HepG2 (cell line): Measurements from ENCODE around the gene DHX57. TPM values are rescaled to one million over a fixed set of nuclear protein-coding genes. Genes with fewer than 3 reads are reported as not detected.

Source experiments
- CCDC6 ChIP-seq: sonication (generic); formaldehyde crosslinking; IDR thresholded peaks from 2 replicates; pipeline ENCODE4 v1.8.1; 2022; ENCODE audit warnings: mild to moderate bottlenecking, missing genetic modification reagents, moderate library complexity
- GATA4 ChIP-seq: sonication (generic); IDR thresholded peaks from 2 replicates; pipeline ENCODE4 v1.6.1; 2016; ENCODE audit warnings: antibody characterized with exemption, low read depth, borderline replicate concordance
- MAFF ChIP-seq: IDR thresholded peaks from 2 replicates; pipeline ENCODE4 v1.6.1; 2011; ENCODE audit warnings: low read depth, low read length, improper control_type of control experiment
- MEIS1 ChIP-seq: sonication (generic); formaldehyde crosslinking; IDR thresholded peaks from 2 replicates; pipeline ENCODE4 v1.9.0; 2021; ENCODE audit warnings: mild to moderate bottlenecking, missing genetic modification reagents, moderate library complexity, borderline replicate concordance
- MIER2 ChIP-seq: IDR thresholded peaks from 2 replicates; pipeline ENCODE4 v1.6.1; 2016; ENCODE audit warnings: missing biosample characterization, missing genetic modification reagents
- REL ChIP-seq: sonication (generic); formaldehyde crosslinking; conservative IDR thresholded peaks from 2 replicates; pipeline ENCODE4 v1.8.0; 2022; ENCODE audit warnings: mild to moderate bottlenecking, missing genetic modification reagents, moderate library complexity
- SAP130 ChIP-seq: IDR thresholded peaks from 2 replicates; pipeline ENCODE4 v1.6.1; 2016; ENCODE audit warnings: low read depth
- ZBTB8A ChIP-seq: sonication (generic); formaldehyde crosslinking; IDR thresholded peaks from 2 replicates; pipeline ENCODE4 v1.4.0; 2020; ENCODE audit warnings: mild to moderate bottlenecking, low read depth, missing genetic modification reagents, borderline replicate concordance
- ZNF121 ChIP-seq: sonication (generic); formaldehyde crosslinking; IDR thresholded peaks from 2 replicates; pipeline ENCODE4 v1.5.0; 2020; ENCODE audit warnings: mild to moderate bottlenecking, missing genetic modification reagents
- ZNF317 ChIP-seq: sonication (generic); formaldehyde crosslinking; IDR thresholded peaks from 2 replicates; pipeline ENCODE4 v1.5.0; 2020; ENCODE audit warnings: mild to moderate bottlenecking, missing genetic modification reagents
- ZNF34 ChIP-seq: sonication (generic); formaldehyde crosslinking; IDR thresholded peaks from 2 replicates; pipeline ENCODE4 v1.4.0; 2020; ENCODE audit warnings: mild to moderate bottlenecking, missing genetic modification reagents, borderline replicate concordance
- ZNF431 ChIP-seq: sonication (generic); formaldehyde crosslinking; IDR thresholded peaks from 2 replicates; pipeline ENCODE4 v1.9.0; 2022; ENCODE audit warnings: missing genetic modification reagents, low read depth, mild to moderate bottlenecking, borderline replicate concordance
- polyA plus RNA-seq, 8 experiments: library from polyadenylated mRNA; depleted of rRNA in 3 of 8; stranded (reverse) in 7 of 8; unstranded in 1 of 8; fragments of >200 nt; fragmentation: Illumina TruSeq in 4 of 8; extraction: Trizol in 4 of 8; gene quantifications; 2 replicates each; pipeline versions ENCODE4 v1.2.1 to v1.2.3, GENCODE V29; 2011 to 2016; ENCODE audit warnings: low read depth in 4 of 8, missing spikeins in 1 of 8, mixed read lengths in 1 of 8; ENCODE audit not compliant: insufficient read depth in 1 of 8
- total RNA-seq, 5 experiments: library from RNA; depleted of rRNA; stranded (reverse); fragments of >200 nt; fragmentation: Illumina TruSeq; extraction: Trizol; gene quantifications; 2 replicates each; pipeline ENCODE4 v1.2.3, GENCODE V29; 2016; ENCODE audit warnings: low read depth in 1 of 5
- TF ChIP-seq, protein P1 (sequence below), 2 experiments: sonication (generic) in 1 of 2; formaldehyde crosslinking in 1 of 2; IDR thresholded peaks; 2 replicates each; pipeline versions ENCODE4 v1.4.0 to v1.6.1; 2018 to 2020; ENCODE audit warnings: missing genetic modification reagents in 2 of 2, borderline replicate concordance in 1 of 2, low read depth in 1 of 2, mild to moderate bottlenecking in 1 of 2, missing biosample characterization in 1 of 2
- TF ChIP-seq, protein P2 (sequence below): IDR thresholded peaks from 2 replicates; pipeline ENCODE4 v1.6.1; 2018; ENCODE audit warnings: missing genetic modification reagents, mild to moderate bottlenecking, missing compliant biosample characterization
- TF ChIP-seq, protein P3 (sequence below): sonication (generic); IDR thresholded peaks from 2 replicates; pipeline ENCODE4 v1.6.1; 2016; ENCODE audit warnings: low read depth, borderline replicate concordance
- TF ChIP-seq, protein P4 (sequence below): IDR thresholded peaks from 2 replicates; pipeline ENCODE4 v1.6.1; 2016; ENCODE audit warnings: mild to moderate bottlenecking
- TF ChIP-seq, protein P5 (sequence below): sonication (generic); formaldehyde crosslinking; IDR thresholded peaks from 2 replicates; pipeline ENCODE4 v1.9.0; 2022; ENCODE audit warnings: low read depth, missing genetic modification reagents
- TF ChIP-seq, protein P6 (sequence below): sonication (generic); formaldehyde crosslinking; IDR thresholded peaks from 2 replicates; pipeline ENCODE4 v1.8.1; 2023; ENCODE audit warnings: mild to moderate bottlenecking, missing genetic modification reagents, borderline replicate concordance
- TF ChIP-seq, protein P7 (sequence below): sonication (generic); formaldehyde crosslinking; IDR thresholded peaks from 2 replicates; pipeline ENCODE4 v1.5.1; 2020; ENCODE audit warnings: missing genetic modification reagents, mild to moderate bottlenecking, borderline replicate concordance

The DHX57 gene
- total and polyA plus RNA-seq, 2 of the 13 experiments (the other 11 are each of a cell fraction or from before 2014, with no cell fraction given) = 9.2 to 24.2 TPM

DNA sequence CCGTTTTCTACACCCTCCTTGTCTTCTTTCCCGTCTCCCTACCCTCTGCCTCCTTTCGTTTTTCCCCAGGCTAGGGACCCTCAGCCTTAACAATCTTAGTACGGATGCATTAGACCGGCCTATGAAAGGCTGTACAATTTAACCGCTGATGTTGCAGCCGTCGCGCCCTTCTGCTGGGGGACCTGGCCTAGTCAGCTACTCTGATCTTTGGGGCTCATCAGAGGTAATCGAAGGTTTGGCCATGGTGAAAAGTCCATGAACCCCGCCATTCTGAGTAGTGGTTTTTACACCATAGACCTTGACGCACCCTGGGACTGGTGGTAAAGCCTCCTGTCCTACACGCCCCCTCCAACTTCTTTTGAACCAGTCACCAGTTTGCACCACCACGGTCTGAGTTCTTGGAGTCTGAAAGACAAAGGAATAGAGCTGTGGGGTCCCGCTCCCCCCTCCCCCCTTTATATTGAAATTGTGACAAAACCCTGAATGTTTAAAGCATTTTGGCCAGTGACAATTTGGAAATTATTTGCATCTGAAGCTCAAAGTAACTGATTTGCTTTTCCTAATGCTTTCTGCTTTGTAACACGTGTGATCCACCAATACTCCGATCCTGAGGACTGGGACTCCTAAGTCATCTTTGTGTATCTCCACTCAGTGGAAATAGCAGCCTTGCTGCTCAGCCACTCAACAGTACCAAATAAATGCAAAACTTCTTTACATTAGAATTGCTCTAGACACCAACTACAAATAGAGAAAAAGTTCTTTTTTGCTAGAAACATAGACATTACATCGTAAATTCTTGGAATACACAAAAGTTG lies 123.9 kb downstream of the DHX57 start (continued):
- TF ChIP-seq, protein P1, sequence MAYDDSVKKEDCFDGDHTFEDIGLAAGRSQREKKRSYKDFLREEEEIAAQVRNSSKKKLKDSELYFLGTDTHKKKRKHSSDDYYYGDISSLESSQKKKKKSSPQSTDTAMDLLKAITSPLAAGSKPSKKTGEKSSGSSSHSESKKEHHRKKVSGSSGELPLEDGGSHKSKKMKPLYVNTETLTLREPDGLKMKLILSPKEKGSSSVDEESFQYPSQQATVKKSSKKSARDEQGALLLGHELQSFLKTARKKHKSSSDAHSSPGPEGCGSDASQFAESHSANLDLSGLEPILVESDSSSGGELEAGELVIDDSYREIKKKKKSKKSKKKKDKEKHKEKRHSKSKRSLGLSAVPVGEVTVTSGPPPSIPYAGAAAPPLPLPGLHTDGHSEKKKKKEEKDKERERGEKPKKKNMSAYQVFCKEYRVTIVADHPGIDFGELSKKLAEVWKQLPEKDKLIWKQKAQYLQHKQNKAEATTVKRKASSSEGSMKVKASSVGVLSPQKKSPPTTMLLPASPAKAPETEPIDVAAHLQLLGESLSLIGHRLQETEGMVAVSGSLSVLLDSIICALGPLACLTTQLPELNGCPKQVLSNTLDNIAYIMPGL (CRISPR knock-in tag; IDR thresholded peaks at IDR 0.05; ENCODE audit: borderline replicate concordance in 1 of 2, low read depth in 1 of 2) = no peak
- TF ChIP-seq ZNF34 (CRISPR knock-in tag) (no peak), ZNF121 (CRISPR knock-in tag) (no peak), MIER2 (CRISPR knock-in tag) (no peak), MAFF (no peak), ZBTB8A (CRISPR knock-in tag) (no peak), REL (CRISPR knock-in tag) (no peak; the same call in 1 of the 2 replicates), MEIS1 (CRISPR knock-in tag) (no peak), ZNF317 (CRISPR knock-in tag) (peak; percentile 82), SAP130 (CRISPR knock-in tag) (no peak), CCDC6 (CRISPR knock-in tag) (0 out of 2 replicates have a peak, but pooled peaks have one; percentile 14), ZNF431 (peak; percentile 16; the same call in 1 of the 2 replicates), GATA4 (no peak)
- TF ChIP-seq, protein P2, sequence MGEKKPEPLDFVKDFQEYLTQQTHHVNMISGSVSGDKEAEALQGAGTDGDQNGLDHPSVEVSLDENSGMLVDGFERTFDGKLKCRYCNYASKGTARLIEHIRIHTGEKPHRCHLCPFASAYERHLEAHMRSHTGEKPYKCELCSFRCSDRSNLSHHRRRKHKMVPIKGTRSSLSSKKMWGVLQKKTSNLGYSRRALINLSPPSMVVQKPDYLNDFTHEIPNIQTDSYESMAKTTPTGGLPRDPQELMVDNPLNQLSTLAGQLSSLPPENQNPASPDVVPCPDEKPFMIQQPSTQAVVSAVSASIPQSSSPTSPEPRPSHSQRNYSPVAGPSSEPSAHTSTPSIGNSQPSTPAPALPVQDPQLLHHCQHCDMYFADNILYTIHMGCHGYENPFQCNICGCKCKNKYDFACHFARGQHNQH (CRISPR knock-in tag) = no peak
- TF ChIP-seq, protein P3, sequence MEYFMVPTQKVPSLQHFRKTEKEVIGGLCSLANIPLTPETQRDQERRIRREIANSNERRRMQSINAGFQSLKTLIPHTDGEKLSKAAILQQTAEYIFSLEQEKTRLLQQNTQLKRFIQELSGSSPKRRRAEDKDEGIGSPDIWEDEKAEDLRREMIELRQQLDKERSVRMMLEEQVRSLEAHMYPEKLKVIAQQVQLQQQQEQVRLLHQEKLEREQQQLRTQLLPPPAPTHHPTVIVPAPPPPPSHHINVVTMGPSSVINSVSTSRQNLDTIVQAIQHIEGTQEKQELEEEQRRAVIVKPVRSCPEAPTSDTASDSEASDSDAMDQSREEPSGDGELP = no peak
- TF ChIP-seq, protein P4, sequence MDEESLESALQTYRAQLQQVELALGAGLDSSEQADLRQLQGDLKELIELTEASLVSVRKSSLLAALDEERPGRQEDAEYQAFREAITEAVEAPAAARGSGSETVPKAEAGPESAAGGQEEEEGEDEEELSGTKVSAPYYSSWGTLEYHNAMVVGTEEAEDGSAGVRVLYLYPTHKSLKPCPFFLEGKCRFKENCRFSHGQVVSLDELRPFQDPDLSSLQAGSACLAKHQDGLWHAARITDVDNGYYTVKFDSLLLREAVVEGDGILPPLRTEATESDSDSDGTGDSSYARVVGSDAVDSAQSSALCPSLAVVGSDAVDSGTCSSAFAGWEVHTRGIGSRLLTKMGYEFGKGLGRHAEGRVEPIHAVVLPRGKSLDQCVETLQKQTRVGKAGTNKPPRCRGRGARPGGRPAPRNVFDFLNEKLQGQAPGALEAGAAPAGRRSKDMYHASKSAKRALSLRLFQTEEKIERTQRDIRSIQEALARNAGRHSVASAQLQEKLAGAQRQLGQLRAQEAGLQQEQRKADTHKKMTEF = no peak
- TF ChIP-seq, protein P5, sequence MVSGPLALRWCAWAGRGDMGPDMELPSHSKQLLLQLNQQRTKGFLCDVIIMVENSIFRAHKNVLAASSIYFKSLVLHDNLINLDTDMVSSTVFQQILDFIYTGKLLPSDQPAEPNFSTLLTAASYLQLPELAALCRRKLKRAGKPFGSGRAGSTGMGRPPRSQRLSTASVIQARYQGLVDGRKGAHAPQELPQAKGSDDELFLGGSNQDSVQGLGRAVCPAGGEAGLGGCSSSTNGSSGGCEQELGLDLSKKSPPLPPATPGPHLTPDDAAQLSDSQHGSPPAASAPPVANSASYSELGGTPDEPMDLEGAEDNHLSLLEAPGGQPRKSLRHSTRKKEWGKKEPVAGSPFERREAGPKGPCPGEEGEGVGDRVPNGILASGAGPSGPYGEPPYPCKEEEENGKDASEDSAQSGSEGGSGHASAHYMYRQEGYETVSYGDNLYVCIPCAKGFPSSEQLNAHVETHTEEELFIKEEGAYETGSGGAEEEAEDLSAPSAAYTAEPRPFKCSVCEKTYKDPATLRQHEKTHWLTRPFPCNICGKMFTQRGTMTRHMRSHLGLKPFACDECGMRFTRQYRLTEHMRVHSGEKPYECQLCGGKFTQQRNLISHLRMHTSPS (CRISPR knock-in tag) = no peak
- TF ChIP-seq, protein P6, sequence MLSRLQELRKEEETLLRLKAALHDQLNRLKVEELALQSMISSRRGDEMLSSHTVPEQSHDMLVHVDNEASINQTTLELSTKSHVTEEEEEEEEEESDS (CRISPR knock-in tag) = no peak
- TF ChIP-seq, protein P7, sequence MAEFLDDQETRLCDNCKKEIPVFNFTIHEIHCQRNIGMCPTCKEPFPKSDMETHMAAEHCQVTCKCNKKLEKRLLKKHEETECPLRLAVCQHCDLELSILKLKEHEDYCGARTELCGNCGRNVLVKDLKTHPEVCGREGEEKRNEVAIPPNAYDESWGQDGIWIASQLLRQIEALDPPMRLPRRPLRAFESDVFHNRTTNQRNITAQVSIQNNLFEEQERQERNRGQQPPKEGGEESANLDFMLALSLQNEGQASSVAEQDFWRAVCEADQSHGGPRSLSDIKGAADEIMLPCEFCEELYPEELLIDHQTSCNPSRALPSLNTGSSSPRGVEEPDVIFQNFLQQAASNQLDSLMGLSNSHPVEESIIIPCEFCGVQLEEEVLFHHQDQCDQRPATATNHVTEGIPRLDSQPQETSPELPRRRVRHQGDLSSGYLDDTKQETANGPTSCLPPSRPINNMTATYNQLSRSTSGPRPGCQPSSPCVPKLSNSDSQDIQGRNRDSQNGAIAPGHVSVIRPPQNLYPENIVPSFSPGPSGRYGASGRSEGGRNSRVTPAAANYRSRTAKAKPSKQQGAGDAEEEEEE (CRISPR knock-in tag) = no peak
